Liver (tissue), 9 donors: Measurements from ENCODE around the gene MED12L. TPM values are rescaled to one million over a fixed set of nuclear protein-coding genes. Genes with fewer than 3 reads are reported as not detected.

Experiments
- DNase-seq: peaks from one replicate; pipeline ENCODE4 v3.0.0-alpha.2; 2017; ENCODE audit warnings: low spot score
- H3K27ac ChIP-seq, 2 donors: one replicate each; pipeline ENCODE4 v1.7.0; 2013; ENCODE audit warnings: inconsistent platforms in 2 of 2, low read length in 2 of 2, control low read depth in 1 of 2, low read depth in 1 of 2, mild to moderate bottlenecking in 1 of 2
- H3K27me3 ChIP-seq, 4 donors: one replicate each; pipeline versions ENCODE4 v1.6.1 to v1.7.0; 2013; ENCODE audit warnings: low read length in 3 of 4, inconsistent platforms in 1 of 4, mild to moderate bottlenecking in 1 of 4, moderate library complexity in 1 of 4; ENCODE audit not compliant: control insufficient read depth in 4 of 4, insufficient read depth in 4 of 4
- H3K36me3 ChIP-seq, 4 donors: one replicate each; pipeline versions ENCODE4 v1.6.1 to v1.7.0; 2013; ENCODE audit warnings: low read length in 3 of 4, mild to moderate bottlenecking in 3 of 4, low read depth in 1 of 4, moderate library complexity in 1 of 4; ENCODE audit not compliant: control insufficient read depth in 4 of 4, insufficient read depth in 3 of 4
- H3K4me1 ChIP-seq, 4 donors: one replicate each; pipeline versions ENCODE4 v1.6.1 to v1.7.0; 2013; ENCODE audit warnings: low read length in 3 of 4, mild to moderate bottlenecking in 3 of 4, moderate library complexity in 1 of 4; ENCODE audit not compliant: control insufficient read depth in 4 of 4, insufficient read depth in 4 of 4
- H3K4me3 ChIP-seq, 3 donors: one replicate each; pipeline versions ENCODE4 v1.6.1 to v1.7.0; 2013; ENCODE audit warnings: low read length in 3 of 3, control low read depth in 1 of 3, low read depth in 1 of 3, mild to moderate bottlenecking in 1 of 3
- H3K9ac ChIP-seq, 2 donors: one replicate each; pipeline ENCODE4 v1.7.0; 2013; ENCODE audit warnings: low read length in 2 of 2, mild to moderate bottlenecking in 2 of 2, moderate library complexity in 2 of 2, control low read depth in 1 of 2, low read depth in 1 of 2
- H3K9me3 ChIP-seq, 4 donors: one replicate each; pipeline versions ENCODE4 v1.6.1 to v1.7.0; 2013; ENCODE audit warnings: low read length in 3 of 4; ENCODE audit not compliant: control insufficient read depth in 4 of 4
- ATF3 ChIP-seq: IDR thresholded peaks from 2 replicates; pipeline ENCODE4 v1.6.1; 2016; ENCODE audit warnings: antibody characterized with exemption
- CTCF ChIP-seq: fragments of 150-350 bp; IDR thresholded peaks from 2 replicates; pipeline ENCODE4 v1.5.1; 2017; ENCODE audit warnings: improper control_type of control experiment, low read depth, low read length; ENCODE audit not compliant: missing input control
- FOXA1 ChIP-seq: IDR thresholded peaks from 2 replicates; pipeline ENCODE4 v1.6.1; 2016; ENCODE audit warnings: antibody characterized with exemption
- FOXA2 ChIP-seq: IDR thresholded peaks from 2 replicates; pipeline ENCODE4 v1.6.1; 2016; ENCODE audit warnings: antibody characterized with exemption
- GABPA ChIP-seq, 2 donors: IDR thresholded peaks in 1 of 2; conservative IDR thresholded peaks in 1 of 2; 2 replicates each; pipeline ENCODE4 v1.6.1; 2016; ENCODE audit warnings: antibody characterized with exemption in 2 of 2, mild to moderate bottlenecking in 1 of 2, moderate library complexity in 1 of 2
- HNF4A ChIP-seq, 2 donors: conservative IDR thresholded peaks; 2 replicates each; pipeline ENCODE4 v1.6.1; 2016; ENCODE audit warnings: antibody characterized with exemption in 2 of 2, mild to moderate bottlenecking in 2 of 2
- JUND ChIP-seq, 2 donors: IDR thresholded peaks; 2 replicates each; pipeline ENCODE4 v1.6.1; 2016; ENCODE audit warnings: antibody characterized with exemption in 2 of 2
- MAX ChIP-seq: IDR thresholded peaks from 2 replicates; pipeline ENCODE4 v1.6.1; 2016; ENCODE audit warnings: antibody characterized with exemption
- NR2F2 ChIP-seq: IDR thresholded peaks from 2 replicates; pipeline ENCODE4 v1.6.1; 2016; ENCODE audit warnings: antibody characterized with exemption
- RAD21 ChIP-seq, 2 donors: IDR thresholded peaks; 2 replicates each; pipeline ENCODE4 v1.6.1; 2016; ENCODE audit warnings: antibody characterized with exemption in 2 of 2, mild to moderate bottlenecking in 2 of 2
- REST ChIP-seq: IDR thresholded peaks from 2 replicates; pipeline ENCODE4 v1.6.1; 2016; ENCODE audit warnings: antibody characterized with exemption, mild to moderate bottlenecking
- RXRA ChIP-seq, 2 donors: IDR thresholded peaks; 2 replicates each; pipeline ENCODE4 v1.6.1; 2017 to 2018; ENCODE audit warnings: antibody characterized with exemption in 2 of 2, mild to moderate bottlenecking in 1 of 2
- SP1 ChIP-seq: IDR thresholded peaks from 2 replicates; pipeline ENCODE4 v1.6.1; 2018; ENCODE audit warnings: antibody characterized with exemption, mild to moderate bottlenecking
- TAF1 ChIP-seq: conservative IDR thresholded peaks from 2 replicates; pipeline ENCODE4 v1.6.1; 2016; ENCODE audit warnings: antibody characterized with exemption, mild to moderate bottlenecking
- YY1 ChIP-seq: IDR thresholded peaks from 2 replicates; pipeline ENCODE4 v1.6.1; 2016; ENCODE audit warnings: antibody characterized with exemption, mild to moderate bottlenecking
- WGBS: extraction: QIAGEN DNeasy Blood & Tissue Kit; methylation state at CpG from one replicate; pipeline ENCODE4 v1.1.7; 2013; 5-methylcytosine and 5-hydroxymethylcytosine counted together
- polyA plus RNA-seq, 2 donors: library from polyadenylated mRNA; stranded (reverse) in 1 of 2; unstranded in 1 of 2; fragments of 200-250 nt in 1 of 2; fragments of >200 nt in 1 of 2; fragmentation: Nextera tagmentation in 1 of 2; extraction: Ambion mirVana in 1 of 2; gene quantifications; one replicate each; pipeline versions ENCODE4 v1.2.1 to v1.2.3, GENCODE V29; 2013 to 2015
- total RNA-seq, 2 donors: library from RNA; depleted of rRNA; stranded (reverse); fragments of >200 nt; gene quantifications; one replicate each; pipeline ENCODE4 v1.2.3, GENCODE V29; 2014
- donor health status: healthy.
- donor health status: healthy.
- donor health status: healthy.
- donor health status: healthy.
- donor health status: healthy.

Gene MED12L
- total and polyA plus RNA-seq, 4 donors = 0.02 to 2.1 (median 0.49) TPM

GRCh38 chr3:151407928-151408327 is 322.5 kb downstream of the MED12L start:
- no peak for TF ChIP-seq SP1
- TF ChIP-seq ATF3 = no peak
- TF ChIP-seq REST = no peak
- no peak for TF ChIP-seq MAX
- no peak for TF ChIP-seq GABPA (IDR thresholded peaks at IDR 0.05 in 1 of 2, conservative IDR thresholded peaks at IDR 0.05 in 1 of 2)
- no peak for TF ChIP-seq RAD21 (IDR thresholded peaks at IDR 0.05)
- TF ChIP-seq TAF1 = no peak
- no peak for TF ChIP-seq RXRA (IDR thresholded peaks at IDR 0.05)
- H3K27ac ChIP-seq = no peak overlapping the region
- no peak overlapping the region for H3K9ac ChIP-seq
- no peaks in the 10 kb centered on the region for H3K9me3 ChIP-seq
- H3K27me3 ChIP-seq = no peaks in the 10 kb centered on the region
- H3K36me3 ChIP-seq = no peaks in the 10 kb centered on the region
- H3K4me1 ChIP-seq = no peaks in the 10 kb centered on the region
- H3K4me3 ChIP-seq = no peak overlapping the region
- no peak for DNase-seq
- 93% methylated on average over 2 of the region's 2 CpGs for WGBS

- no peak for DNase-seq
- H3K4me1 ChIP-seq = no peaks in the 10 kb centered on the region
- no peak overlapping the region for H3K4me3 ChIP-seq
- no peak overlapping the region for H3K27ac ChIP-seq
- H3K9me3 ChIP-seq = no peaks in the 10 kb centered on the region
- H3K36me3 ChIP-seq = no peaks in the 10 kb centered on the region
- H3K27me3 ChIP-seq = no peaks in the 10 kb centered on the region
- 91% methylated on average over 9 of the region's 9 CpGs for WGBS
- no peak overlapping the region for H3K9ac ChIP-seq
- TF ChIP-seq REST = no peak
- TF ChIP-seq NR2F2 = no peak
- TF ChIP-seq FOXA2 = no peak
- TF ChIP-seq MAX = no peak
- no peak for TF ChIP-seq ATF3
- TF ChIP-seq RXRA (IDR thresholded peaks at IDR 0.05) = no peak
- TF ChIP-seq YY1 = no peak
- no peak for TF ChIP-seq SP1
- TF ChIP-seq CTCF = no peak
- no peak for TF ChIP-seq RAD21 (IDR thresholded peaks at IDR 0.05)
- TF ChIP-seq JUND (IDR thresholded peaks at IDR 0.05) = no peak
- no peak for TF ChIP-seq TAF1
- no peak for TF ChIP-seq HNF4A (conservative IDR thresholded peaks at IDR 0.05)
- TF ChIP-seq FOXA1 = no peak
- TF ChIP-seq GABPA (IDR thresholded peaks at IDR 0.05 in 1 of 2, conservative IDR thresholded peaks at IDR 0.05 in 1 of 2) = no peak
Measured at GRCh38 chr3:151410891-151411559, 325.6 kb downstream of the MED12L start.
